ENCODE data around the gene SLC41A2. TPM values are rescaled to one million over a fixed set of nuclear protein-coding genes. Genes with fewer than 3 reads are reported as not detected.

The SLC41A2 gene
- total RNA-seq, 1 experiment from 2014 or later, result 3.8 TPM

DNA sequence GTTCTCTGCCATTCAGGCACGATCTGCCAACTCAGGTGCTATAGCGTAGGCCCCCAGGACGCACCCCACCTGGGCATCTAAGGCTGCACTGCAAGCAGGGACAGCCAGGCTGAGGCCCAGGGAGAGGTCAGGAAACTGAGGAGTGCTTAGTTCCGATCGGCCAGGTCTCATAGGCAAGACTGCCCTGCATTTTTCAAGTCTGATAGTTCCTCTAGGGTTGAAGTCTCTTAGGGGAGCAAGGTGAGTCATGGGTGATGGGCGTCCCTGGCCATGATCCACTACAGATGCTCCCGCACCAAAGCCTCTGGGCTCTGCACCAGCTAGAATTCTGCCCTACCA, 41.2 kb upstream of the SLC41A2 start (continued):
- TF ChIP-seq, protein P1, sequence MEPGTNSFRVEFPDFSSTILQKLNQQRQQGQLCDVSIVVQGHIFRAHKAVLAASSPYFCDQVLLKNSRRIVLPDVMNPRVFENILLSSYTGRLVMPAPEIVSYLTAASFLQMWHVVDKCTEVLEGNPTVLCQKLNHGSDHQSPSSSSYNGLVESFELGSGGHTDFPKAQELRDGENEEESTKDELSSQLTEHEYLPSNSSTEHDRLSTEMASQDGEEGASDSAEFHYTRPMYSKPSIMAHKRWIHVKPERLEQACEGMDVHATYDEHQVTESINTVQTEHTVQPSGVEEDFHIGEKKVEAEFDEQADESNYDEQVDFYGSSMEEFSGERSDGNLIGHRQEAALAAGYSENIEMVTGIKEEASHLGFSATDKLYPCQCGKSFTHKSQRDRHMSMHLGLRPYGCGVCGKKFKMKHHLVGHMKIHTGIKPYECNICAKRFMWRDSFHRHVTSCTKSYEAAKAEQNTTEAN (CRISPR knock-in tag; IDR thresholded peaks at IDR 0.05), result no peak
- TF ChIP-seq, protein P2, sequence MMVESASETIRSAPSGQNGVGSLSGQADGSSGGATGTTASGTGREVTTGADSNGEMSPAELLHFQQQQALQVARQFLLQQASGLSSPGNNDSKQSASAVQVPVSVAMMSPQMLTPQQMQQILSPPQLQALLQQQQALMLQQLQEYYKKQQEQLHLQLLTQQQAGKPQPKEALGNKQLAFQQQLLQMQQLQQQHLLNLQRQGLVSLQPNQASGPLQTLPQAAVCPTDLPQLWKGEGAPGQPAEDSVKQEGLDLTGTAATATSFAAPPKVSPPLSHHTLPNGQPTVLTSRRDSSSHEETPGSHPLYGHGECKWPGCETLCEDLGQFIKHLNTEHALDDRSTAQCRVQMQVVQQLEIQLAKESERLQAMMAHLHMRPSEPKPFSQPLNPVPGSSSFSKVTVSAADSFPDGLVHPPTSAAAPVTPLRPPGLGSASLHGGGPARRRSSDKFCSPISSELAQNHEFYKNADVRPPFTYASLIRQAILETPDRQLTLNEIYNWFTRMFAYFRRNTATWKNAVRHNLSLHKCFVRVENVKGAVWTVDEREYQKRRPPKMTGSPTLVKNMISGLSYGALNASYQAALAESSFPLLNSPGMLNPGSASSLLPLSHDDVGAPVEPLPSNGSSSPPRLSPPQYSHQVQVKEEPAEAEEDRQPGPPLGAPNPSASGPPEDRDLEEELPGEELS (CRISPR knock-in tag; IDR thresholded peaks at IDR 0.05), result no peak
- no peak for TF ChIP-seq TEAD4 (CRISPR knock-in tag; IDR thresholded peaks at IDR 0.05)
- TF ChIP-seq, protein P3, sequence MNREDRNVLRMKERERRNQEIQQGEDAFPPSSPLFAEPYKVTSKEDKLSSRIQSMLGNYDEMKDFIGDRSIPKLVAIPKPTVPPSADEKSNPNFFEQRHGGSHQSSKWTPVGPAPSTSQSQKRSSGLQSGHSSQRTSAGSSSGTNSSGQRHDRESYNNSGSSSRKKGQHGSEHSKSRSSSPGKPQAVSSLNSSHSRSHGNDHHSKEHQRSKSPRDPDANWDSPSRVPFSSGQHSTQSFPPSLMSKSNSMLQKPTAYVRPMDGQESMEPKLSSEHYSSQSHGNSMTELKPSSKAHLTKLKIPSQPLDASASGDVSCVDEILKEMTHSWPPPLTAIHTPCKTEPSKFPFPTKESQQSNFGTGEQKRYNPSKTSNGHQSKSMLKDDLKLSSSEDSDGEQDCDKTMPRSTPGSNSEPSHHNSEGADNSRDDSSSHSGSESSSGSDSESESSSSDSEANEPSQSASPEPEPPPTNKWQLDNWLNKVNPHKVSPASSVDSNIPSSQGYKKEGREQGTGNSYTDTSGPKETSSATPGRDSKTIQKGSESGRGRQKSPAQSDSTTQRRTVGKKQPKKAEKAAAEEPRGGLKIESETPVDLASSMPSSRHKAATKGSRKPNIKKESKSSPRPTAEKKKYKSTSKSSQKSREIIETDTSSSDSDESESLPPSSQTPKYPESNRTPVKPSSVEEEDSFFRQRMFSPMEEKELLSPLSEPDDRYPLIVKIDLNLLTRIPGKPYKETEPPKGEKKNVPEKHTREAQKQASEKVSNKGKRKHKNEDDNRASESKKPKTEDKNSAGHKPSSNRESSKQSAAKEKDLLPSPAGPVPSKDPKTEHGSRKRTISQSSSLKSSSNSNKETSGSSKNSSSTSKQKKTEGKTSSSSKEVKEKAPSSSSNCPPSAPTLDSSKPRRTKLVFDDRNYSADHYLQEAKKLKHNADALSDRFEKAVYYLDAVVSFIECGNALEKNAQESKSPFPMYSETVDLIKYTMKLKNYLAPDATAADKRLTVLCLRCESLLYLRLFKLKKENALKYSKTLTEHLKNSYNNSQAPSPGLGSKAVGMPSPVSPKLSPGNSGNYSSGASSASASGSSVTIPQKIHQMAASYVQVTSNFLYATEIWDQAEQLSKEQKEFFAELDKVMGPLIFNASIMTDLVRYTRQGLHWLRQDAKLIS (CRISPR knock-in tag; IDR thresholded peaks at IDR 0.05; ENCODE audit: borderline replicate concordance), result no peak

DNA sequence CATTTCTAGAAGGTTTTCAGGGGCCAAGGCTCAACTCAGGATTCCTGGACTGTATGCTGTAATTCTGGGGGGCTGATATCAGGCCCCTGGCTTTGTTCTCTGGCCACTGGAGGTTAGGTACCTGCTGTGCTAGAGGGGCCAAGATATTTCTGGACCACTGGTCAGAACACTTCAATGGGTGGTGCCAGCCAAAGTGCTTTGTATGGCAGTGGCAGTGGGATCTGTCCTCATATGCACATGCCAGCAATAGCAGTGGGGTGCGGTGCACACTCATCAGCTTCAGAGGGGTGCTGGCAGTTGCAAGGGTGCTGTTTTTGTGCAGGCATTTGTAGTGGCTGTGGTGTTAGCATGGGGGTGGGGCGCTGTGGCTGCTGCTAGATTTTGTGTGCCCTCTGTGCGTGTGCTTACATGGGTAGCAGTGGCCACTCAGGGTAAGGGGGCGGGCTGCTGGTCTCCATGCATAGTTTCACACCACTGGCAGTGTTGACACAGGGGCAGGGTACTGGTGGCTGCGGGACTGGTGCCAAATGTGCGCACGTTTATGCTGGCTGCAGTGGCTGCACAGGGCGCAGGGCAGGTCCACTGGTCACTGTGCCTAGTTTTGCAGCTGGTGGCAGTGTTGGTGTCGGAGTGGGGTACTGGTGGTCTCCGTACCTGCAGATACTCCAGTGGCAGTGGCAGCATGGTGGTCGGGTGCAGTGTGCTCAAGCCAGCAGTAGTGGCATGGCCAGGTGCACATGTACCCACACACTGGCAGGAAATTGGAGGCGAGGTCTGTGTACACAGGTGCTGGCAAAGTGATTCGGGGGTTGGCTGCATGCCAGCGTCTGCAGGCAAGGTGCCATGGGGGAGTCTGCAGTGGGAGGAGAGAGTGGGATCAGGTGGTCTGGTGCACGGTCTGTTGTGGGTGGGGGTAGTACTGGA, 40.6 kb upstream of the SLC41A2 start:
- Mint-ChIP-seq H3K27ac (no peak overlapping the region), H3K9me3 (no peaks in the 10 kb centered on the region; the same call in 1 of the 2 replicates), H3K4me1 (no peaks in the 10 kb centered on the region), H3K27me3 (ENCODE audit: low read depth) (no peaks in the 10 kb centered on the region), H3K4me3 (no peak overlapping the region), H3K36me3 (peaks cover 90% of the 10 kb centered on the region)
- DNase-seq (ENCODE audit: low spot score), result no peak
- ChIA-PET CTCF (no interaction called here), POLR2A (no interaction called here)
- TF ChIP-seq, protein P4, sequence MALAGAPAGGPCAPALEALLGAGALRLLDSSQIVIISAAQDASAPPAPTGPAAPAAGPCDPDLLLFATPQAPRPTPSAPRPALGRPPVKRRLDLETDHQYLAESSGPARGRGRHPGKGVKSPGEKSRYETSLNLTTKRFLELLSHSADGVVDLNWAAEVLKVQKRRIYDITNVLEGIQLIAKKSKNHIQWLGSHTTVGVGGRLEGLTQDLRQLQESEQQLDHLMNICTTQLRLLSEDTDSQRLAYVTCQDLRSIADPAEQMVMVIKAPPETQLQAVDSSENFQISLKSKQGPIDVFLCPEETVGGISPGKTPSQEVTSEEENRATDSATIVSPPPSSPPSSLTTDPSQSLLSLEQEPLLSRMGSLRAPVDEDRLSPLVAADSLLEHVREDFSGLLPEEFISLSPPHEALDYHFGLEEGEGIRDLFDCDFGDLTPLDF (CRISPR knock-in tag; IDR thresholded peaks at IDR 0.05), result no peak
- TF ChIP-seq NFATC4 (CRISPR knock-in tag; IDR thresholded peaks at IDR 0.05), result no peak
- TF ChIP-seq ZBTB21 (CRISPR knock-in tag; IDR thresholded peaks at IDR 0.05; ENCODE audit: borderline replicate concordance), result no peak
- no peak for TF ChIP-seq PRRX2 (CRISPR knock-in tag; IDR thresholded peaks at IDR 0.05)
- TF ChIP-seq ZNF232 (CRISPR knock-in tag; IDR thresholded peaks at IDR 0.05), result no peak
- TF ChIP-seq, protein P5, sequence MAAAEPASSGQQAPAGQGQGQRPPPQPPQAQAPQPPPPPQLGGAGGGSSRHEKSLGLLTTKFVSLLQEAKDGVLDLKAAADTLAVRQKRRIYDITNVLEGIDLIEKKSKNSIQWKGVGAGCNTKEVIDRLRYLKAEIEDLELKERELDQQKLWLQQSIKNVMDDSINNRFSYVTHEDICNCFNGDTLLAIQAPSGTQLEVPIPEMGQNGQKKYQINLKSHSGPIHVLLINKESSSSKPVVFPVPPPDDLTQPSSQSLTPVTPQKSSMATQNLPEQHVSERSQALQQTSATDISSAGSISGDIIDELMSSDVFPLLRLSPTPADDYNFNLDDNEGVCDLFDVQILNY (CRISPR knock-in tag; IDR thresholded peaks at IDR 0.05), result no peak
- TF ChIP-seq MYBL2 (CRISPR knock-in tag; IDR thresholded peaks at IDR 0.05), result no peak
- no peak for TF ChIP-seq KAT7 (CRISPR knock-in tag; IDR thresholded peaks at IDR 0.05; ENCODE audit: borderline replicate concordance)
- no peak for TF ChIP-seq ETV6 (CRISPR knock-in tag; IDR thresholded peaks at IDR 0.05)
- no peak for TF ChIP-seq ZNF416 (CRISPR knock-in tag; IDR thresholded peaks at IDR 0.05)
- no peak for TF ChIP-seq GRHL2 (CRISPR knock-in tag; IDR thresholded peaks at IDR 0.05; ENCODE audit: insufficient replicate concordance, severe bottlenecking)
- TF ChIP-seq ZNF219 (CRISPR knock-in tag; IDR thresholded peaks at IDR 0.05; ENCODE audit: borderline replicate concordance), result no peak
- TF ChIP-seq GABPB1 (CRISPR knock-in tag; IDR thresholded peaks at IDR 0.05), result no peak
- no peak for TF ChIP-seq RORB (CRISPR knock-in tag; IDR thresholded peaks at IDR 0.05)
- TF ChIP-seq, protein P6, sequence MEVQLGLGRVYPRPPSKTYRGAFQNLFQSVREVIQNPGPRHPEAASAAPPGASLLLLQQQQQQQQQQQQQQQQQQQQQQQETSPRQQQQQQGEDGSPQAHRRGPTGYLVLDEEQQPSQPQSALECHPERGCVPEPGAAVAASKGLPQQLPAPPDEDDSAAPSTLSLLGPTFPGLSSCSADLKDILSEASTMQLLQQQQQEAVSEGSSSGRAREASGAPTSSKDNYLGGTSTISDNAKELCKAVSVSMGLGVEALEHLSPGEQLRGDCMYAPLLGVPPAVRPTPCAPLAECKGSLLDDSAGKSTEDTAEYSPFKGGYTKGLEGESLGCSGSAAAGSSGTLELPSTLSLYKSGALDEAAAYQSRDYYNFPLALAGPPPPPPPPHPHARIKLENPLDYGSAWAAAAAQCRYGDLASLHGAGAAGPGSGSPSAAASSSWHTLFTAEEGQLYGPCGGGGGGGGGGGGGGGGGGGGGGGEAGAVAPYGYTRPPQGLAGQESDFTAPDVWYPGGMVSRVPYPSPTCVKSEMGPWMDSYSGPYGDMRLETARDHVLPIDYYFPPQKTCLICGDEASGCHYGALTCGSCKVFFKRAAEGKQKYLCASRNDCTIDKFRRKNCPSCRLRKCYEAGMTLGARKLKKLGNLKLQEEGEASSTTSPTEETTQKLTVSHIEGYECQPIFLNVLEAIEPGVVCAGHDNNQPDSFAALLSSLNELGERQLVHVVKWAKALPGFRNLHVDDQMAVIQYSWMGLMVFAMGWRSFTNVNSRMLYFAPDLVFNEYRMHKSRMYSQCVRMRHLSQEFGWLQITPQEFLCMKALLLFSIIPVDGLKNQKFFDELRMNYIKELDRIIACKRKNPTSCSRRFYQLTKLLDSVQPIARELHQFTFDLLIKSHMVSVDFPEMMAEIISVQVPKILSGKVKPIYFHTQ (CRISPR knock-in tag; IDR thresholded peaks at IDR 0.05), result no peak
- ATAC-seq, result no peak
